ENCODE data around the gene TMEM243. TPM values are rescaled to one million over a fixed set of nuclear protein-coding genes. Genes with fewer than 3 reads are reported as not detected.

Gene TMEM243
- total RNA-seq, 1 experiment from 2014 or later: 24.6 TPM

- Histone ChIP-seq H3K4me2 (no peak overlapping the region), H3K79me2 (ENCODE audit: low read depth) (no peaks in the 10 kb centered on the region), H3K27me3 (ENCODE audit: insufficient read depth, low read depth) (no peaks in the 10 kb centered on the region), H4K20me1 (ENCODE audit: insufficient read depth) (no peaks in the 10 kb centered on the region), H3K9me3 (ENCODE audit: insufficient read depth, low read depth) (no peaks in the 10 kb centered on the region), H3K27ac (no peak overlapping the region), H3K4me1 (replicated peaks; ENCODE audit: insufficient read depth) (0 out of 2 replicates have a peak, but pooled peaks cover 8% of the 10 kb centered on the region), H2AFZ (no peak overlapping the region), H3F3A (ENCODE audit: insufficient read depth, low read depth) (peaks cover 5% of the 10 kb centered on the region), H3K9me2 (ENCODE audit: insufficient read depth) (no peaks in the 10 kb centered on the region), H3K4me3 (no peak overlapping the region), H3K36me3 (ENCODE audit: low read depth) (no peaks in the 10 kb centered on the region)
- no TSS peak for BruUV-seq (replicated peaks)
- DNase-seq: no peak
- no peak for TF ChIP-seq CTCF (conservative IDR thresholded peaks at IDR 0.05)
- no peak for TF ChIP-seq EZH2 (IDR thresholded peaks at IDR 0.05; ENCODE audit: low read depth)
- intact Hi-C loops (cut with micrococcal nuclease; ENCODE audit: unreplicated experiment): no loop called here
- CTCF ChIA-PET: no interaction called here
- POLR2A ChIA-PET (ENCODE audit: unreplicated experiment): interaction anchor here (0.7 kb wide), 1 partner anchor 88 kb away, joined by 8 read pairs; the partner anchor contains the start of gene ELAPOR2
Observed at GRCh38 chr7:87146740-87147386, 72.7 kb downstream of the TMEM243 start.

Other genes with a start within 250 kb of the TMEM243 start
- gene ELAPOR2, start 160.1 kb downstream of the TMEM243 start, total RNA-seq (2021): 10.1 and 11.0 TPM in 2 replicates
- 54.0 and 75.3 TPM in 2 replicates for gene DMTF1, start 67.3 kb downstream of the TMEM243 start, total RNA-seq (2021)
- gene CROT, start 125.9 kb upstream of the TMEM243 start, total RNA-seq (2021): 13.4 and 15.2 TPM in 2 replicates